Activated T-cell treated with anti-CD3 and anti-CD28 coated beads, Interleukin-2, amount 50 U/mL, for 4 hours (primary cell): ENCODE measurements around the gene PCDHGA12. TPM values are rescaled to one million over a fixed set of nuclear protein-coding genes. Genes with fewer than 3 reads are reported as not detected.
A peak's percentile ranks its signal among the peaks of the same experiment; 100 is the strongest.

ENCODE experiments used
- ATAC-seq, 2 donors: fragments of 200-7000 bp; cut with Tn5 transposase; one replicate each; pipeline ENCODE4 v1.10.0; 2021
- DNase-seq: peaks from one replicate; pipeline ENCODE4 v3.0.0-alpha.2; 2020
- H3K27me3 Mint-ChIP-seq: one replicate; pipeline ENCODE4 v1.8.0; 2021; ENCODE audit warnings: low read depth, mixed read lengths
- H3K36me3 Mint-ChIP-seq: one replicate; pipeline ENCODE4 v1.8.0; 2022; ENCODE audit warnings: mixed read lengths; ENCODE audit not compliant: insufficient read depth
- H3K4me1 Mint-ChIP-seq: one replicate; pipeline ENCODE4 v1.8.0; 2021; ENCODE audit warnings: low read depth, mixed read lengths
- H3K4me3 Mint-ChIP-seq: one replicate; pipeline ENCODE4 v1.8.0; 2021; ENCODE audit warnings: mild to moderate bottlenecking, moderate library complexity, mixed read lengths
- H3K9me3 Mint-ChIP-seq: one replicate; pipeline ENCODE4 v1.8.0; 2021; ENCODE audit warnings: mixed read lengths
- total RNA-seq, 3 donors: library from RNA; stranded (reverse); gene quantifications; one replicate each; pipeline ENCODE4 v1.2.1, GENCODE V29; 2021

PCDHGA12 gene
- total RNA-seq, 3 donors from 2014 or later: 0.11 to 0.24 (median 0.20) TPM

DNA sequence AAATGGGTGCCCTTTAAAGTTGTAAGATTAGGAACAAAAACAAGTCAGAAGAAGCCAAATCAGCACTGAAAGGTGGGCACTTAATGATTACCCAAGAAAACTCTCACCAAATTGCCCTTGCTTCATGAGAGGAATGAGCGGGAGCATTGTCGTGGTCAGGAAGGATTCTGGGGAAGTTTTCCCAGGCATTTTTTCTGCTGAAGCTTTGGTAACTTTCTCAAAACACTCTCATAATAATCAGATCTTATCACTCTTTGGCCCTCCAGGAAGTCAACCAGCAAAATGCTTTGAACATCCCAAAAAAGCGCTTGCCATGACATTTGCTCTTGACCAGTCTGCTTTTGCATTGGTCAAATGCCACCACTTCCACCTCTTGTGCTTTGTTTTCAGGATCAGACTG lies 35.0 kb downstream of the PCDHGA12 start:
- Mint-ChIP-seq H3K36me3 (no peaks in the 10 kb centered on the region), H3K4me3 (no peak overlapping the region), H3K9me3 (no peaks in the 10 kb centered on the region), H3K4me1 (no peaks in the 10 kb centered on the region), H3K27me3 (peaks cover 22% of the 10 kb centered on the region)
- DNase-seq: no peak
- ATAC-seq: no peak

DNA sequence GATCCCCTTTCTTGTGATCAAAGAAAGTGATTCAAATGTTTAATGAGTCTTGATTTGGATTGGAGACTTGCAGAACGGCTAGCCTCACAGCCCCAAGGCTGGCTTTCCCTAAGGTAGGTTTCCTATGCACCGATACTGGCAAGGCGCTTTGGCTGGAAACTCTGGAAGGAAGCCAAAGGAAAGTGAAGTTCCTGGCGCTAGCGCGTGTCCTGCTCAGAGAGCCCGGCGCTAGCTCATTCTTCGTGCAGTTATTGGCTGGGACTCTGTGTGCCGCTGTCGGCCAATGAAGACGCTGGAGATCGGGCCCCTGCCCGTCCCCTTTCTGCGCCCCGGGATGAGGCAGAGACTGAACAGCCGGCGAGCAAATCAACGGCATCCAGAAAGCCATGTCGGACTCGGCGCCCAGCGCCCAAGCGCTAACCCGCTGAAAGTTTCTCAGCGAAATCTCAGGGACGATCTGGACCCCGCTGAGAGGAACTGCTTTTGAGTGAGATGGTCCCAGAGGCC lies 45.4 kb downstream of the PCDHGA12 start, which contains the start of gene PCDHGC3:
TSS of gene PCDHGC3 (plus strand) at position 342 of the 507 bp plus-strand sequence. CDS start at position 493, 151 bp downstream.
- no peak for DNase-seq
- no peaks in the 10 kb centered on the region for H3K9me3 Mint-ChIP-seq
- H3K27me3 Mint-ChIP-seq: peaks cover 51% of the 10 kb centered on the region
- peak; percentile 88 to 91 for ATAC-seq
- H3K36me3 Mint-ChIP-seq: no peaks in the 10 kb centered on the region
- H3K4me1 Mint-ChIP-seq: peaks cover 21% of the 10 kb centered on the region
- peak within 1 kb of the TSS; percentile 87 for H3K4me3 Mint-ChIP-seq

DNA sequence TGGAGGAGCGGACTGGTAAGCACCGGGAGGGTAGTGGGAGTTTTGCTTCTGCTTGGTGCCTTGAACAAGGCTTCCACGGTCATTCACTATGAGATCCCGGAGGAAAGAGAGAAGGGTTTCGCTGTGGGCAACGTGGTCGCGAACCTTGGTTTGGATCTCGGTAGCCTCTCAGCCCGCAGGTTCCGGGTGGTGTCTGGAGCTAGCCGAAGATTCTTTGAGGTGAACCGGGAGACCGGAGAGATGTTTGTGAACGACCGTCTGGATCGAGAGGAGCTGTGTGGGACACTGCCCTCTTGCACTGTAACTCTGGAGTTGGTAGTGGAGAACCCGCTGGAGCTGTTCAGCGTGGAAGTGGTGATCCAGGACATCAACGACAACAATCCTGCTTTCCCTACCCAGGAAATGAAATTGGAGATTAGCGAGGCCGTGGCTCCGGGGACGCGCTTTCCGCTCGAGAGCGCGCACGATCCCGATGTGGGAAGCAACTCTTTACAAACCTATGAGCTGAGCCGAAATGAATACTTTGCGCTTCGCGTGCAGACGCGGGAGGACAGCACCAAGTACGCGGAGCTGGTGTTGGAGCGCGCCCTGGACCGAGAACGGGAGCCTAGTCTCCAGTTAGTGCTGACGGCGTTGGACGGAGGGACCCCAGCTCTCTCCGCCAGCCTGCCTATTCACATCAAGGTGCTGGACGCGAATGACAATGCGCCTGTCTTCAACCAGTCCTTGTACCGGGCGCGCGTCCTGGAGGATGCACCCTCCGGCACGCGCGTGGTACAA lies 46.0 kb downstream of the PCDHGA12 start:
- H3K9me3 Mint-ChIP-seq: no peaks in the 10 kb centered on the region
- ATAC-seq (peak; percentile 30 to 32), DNase-seq (no peak)
- H3K36me3 Mint-ChIP-seq: no peaks in the 10 kb centered on the region
- peaks cover 21% of the 10 kb centered on the region for H3K4me1 Mint-ChIP-seq
- peak overlapping the region; percentile 87 for H3K4me3 Mint-ChIP-seq
- peaks cover 53% of the 10 kb centered on the region for H3K27me3 Mint-ChIP-seq

DNA sequence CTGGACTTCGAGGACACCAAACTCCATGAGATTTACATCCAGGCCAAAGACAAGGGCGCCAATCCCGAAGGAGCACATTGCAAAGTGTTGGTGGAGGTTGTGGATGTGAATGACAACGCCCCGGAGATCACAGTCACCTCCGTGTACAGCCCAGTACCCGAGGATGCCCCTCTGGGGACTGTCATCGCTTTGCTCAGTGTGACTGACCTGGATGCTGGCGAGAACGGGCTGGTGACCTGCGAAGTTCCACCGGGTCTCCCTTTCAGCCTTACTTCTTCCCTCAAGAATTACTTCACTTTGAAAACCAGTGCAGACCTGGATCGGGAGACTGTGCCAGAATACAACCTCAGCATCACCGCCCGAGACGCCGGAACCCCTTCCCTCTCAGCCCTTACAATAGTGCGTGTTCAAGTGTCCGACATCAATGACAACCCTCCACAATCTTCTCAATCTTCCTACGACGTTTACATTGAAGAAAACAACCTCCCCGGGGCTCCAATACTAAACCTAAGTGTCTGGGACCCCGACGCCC lies 46.8 kb downstream of the PCDHGA12 start:
- H3K36me3 Mint-ChIP-seq: no peaks in the 10 kb centered on the region
- H3K27me3 Mint-ChIP-seq: peaks cover 54% of the 10 kb centered on the region
- H3K4me1 Mint-ChIP-seq: peaks cover 21% of the 10 kb centered on the region
- DNase-seq (no peak), ATAC-seq (no peak)
- H3K4me3 Mint-ChIP-seq: peak overlapping the region; percentile 87
- no peaks in the 10 kb centered on the region for H3K9me3 Mint-ChIP-seq

DNA sequence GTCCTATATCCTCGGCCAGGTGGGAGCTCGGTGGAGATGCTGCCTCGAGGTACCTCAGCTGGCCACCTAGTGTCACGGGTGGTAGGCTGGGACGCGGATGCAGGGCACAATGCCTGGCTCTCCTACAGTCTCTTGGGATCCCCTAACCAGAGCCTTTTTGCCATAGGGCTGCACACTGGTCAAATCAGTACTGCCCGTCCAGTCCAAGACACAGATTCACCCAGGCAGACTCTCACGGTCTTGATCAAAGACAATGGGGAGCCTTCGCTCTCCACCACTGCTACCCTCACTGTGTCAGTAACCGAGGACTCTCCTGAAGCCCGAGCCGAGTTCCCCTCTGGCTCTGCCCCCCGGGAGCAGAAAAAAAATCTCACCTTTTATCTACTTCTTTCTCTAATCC lies 47.5 kb downstream of the PCDHGA12 start:
- Mint-ChIP-seq H3K4me1 (peaks cover 21% of the 10 kb centered on the region), H3K4me3 (no peak overlapping the region), H3K27me3 (peaks cover 61% of the 10 kb centered on the region), H3K36me3 (no peaks in the 10 kb centered on the region), H3K9me3 (no peaks in the 10 kb centered on the region)
- no peak for DNase-seq
- ATAC-seq: no peak

DNA sequence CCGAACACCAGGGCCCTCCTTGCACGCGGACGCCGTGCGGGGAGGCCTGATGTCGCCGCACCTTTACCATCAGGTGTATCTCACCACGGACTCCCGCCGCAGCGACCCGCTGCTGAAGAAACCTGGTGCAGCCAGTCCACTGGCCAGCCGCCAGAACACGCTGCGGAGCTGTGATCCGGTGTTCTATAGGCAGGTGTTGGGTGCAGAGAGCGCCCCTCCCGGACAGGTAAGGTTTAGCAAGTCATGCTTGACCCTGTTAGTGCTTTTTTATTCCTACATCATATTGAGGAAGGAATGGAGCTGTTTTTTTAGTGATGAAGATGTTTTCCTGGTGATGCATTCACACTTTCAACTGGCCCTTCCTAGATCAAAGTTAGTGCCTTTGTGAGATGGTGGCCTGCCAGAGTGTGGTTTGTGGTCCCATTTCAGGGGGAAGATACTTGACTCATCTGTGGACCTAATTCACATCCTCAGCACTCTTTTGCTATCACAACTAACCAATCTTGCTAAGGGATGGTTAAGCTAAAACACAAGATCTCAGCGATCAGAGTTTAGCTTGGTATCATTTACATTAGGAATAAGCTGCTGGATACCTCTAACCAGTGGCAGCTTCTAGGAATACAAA lies 48.1 kb downstream of the PCDHGA12 start:
- ATAC-seq (no peak), DNase-seq (no peak)
- Mint-ChIP-seq H3K4me1 (peaks cover 21% of the 10 kb centered on the region), H3K9me3 (no peaks in the 10 kb centered on the region), H3K4me3 (no peak overlapping the region), H3K36me3 (no peaks in the 10 kb centered on the region), H3K27me3 (peaks cover 67% of the 10 kb centered on the region)

DNA sequence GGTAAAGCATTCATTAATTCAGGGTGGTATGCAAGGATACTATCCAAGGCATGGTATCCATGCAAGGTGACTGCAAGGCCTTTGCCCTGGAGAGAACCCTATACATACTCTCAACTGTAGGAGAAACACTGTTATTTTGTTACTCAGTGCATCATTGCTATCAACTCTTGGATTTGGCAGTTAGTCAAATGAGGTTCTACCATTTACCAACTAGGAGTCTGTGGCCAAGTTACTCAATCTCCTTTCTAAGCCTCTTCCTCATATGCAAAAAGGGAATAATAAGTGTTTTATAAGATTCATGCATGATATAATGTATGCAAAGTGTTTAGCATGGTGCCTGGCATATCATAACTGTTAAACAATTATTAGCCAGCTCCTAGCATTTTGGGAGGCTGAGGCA lies 49.5 kb downstream of the PCDHGA12 start:
- peaks cover 77% of the 10 kb centered on the region for H3K27me3 Mint-ChIP-seq
- no peaks in the 10 kb centered on the region for H3K36me3 Mint-ChIP-seq
- DNase-seq (no peak), ATAC-seq (no peak)
- no peak overlapping the region for H3K4me3 Mint-ChIP-seq
- H3K4me1 Mint-ChIP-seq: peaks cover 25% of the 10 kb centered on the region
- no peaks in the 10 kb centered on the region for H3K9me3 Mint-ChIP-seq

Other genes with a start within 250 kb of the PCDHGA12 start
- not detected for gene PCDHB16, start 248.1 kb upstream of the PCDHGA12 start, total RNA-seq
- gene PCDHB9, start 243.3 kb upstream of the PCDHGA12 start, total RNA-seq: not detected
- gene PCDHB10, start 238.2 kb upstream of the PCDHGA12 start, total RNA-seq: under 1 TPM in 1 of 3 donors, not detected in 2; 0.08 TPM
- gene PCDHB11, start 230.9 kb upstream of the PCDHGA12 start, total RNA-seq: not detected
- not detected for gene PCDHB12, start 221.8 kb upstream of the PCDHGA12 start, total RNA-seq
- under 1 TPM; 0.08 to 0.16 (median 0.10) TPM for gene PCDHB13, start 216.6 kb upstream of the PCDHGA12 start, total RNA-seq
- gene PCDHB14, start 207.2 kb upstream of the PCDHGA12 start, total RNA-seq: under 1 TPM in 2 of 3 donors, not detected in 1; 0.08 TPM
- under 1 TPM in 1 of 3 donors, not detected in 2; 0.08 TPM for gene PCDHB15, start 185.1 kb upstream of the PCDHGA12 start, total RNA-seq
- under 1 TPM in 1 of 3 donors, not detected in 2; 0.18 TPM for gene SLC25A2, start 126.5 kb upstream of the PCDHGA12 start, total RNA-seq
- gene TAF7, start 109.7 kb upstream of the PCDHGA12 start, total RNA-seq: 10 to 100 TPM; 64.8 to 73.8 (median 70.4) TPM
- gene PCDHGA1, start 100.0 kb upstream of the PCDHGA12 start, total RNA-seq: under 1 TPM; 0.05 to 0.11 (median 0.11) TPM
- gene PCDHGA2, start 91.7 kb upstream of the PCDHGA12 start, total RNA-seq: under 1 TPM in 1 of 3 donors, not detected in 2; 0.05 TPM
- not detected for gene PCDHGA3, start 86.7 kb upstream of the PCDHGA12 start, total RNA-seq
- gene PCDHGB1, start 80.4 kb upstream of the PCDHGA12 start, total RNA-seq: under 1 TPM in 1 of 3 donors, not detected in 2; 0.13 TPM
- gene PCDHGA4, start 75.5 kb upstream of the PCDHGA12 start, total RNA-seq: under 1 TPM; 0.08 to 0.30 (median 0.08) TPM
- gene PCDHGB2, start 70.5 kb upstream of the PCDHGA12 start, total RNA-seq: under 1 TPM; 0.13 to 0.43 (median 0.40) TPM
- gene PCDHGA5, start 66.3 kb upstream of the PCDHGA12 start, total RNA-seq: under 1 TPM; 0.05 to 0.13 (median 0.08) TPM
- under 1 TPM; 0.10 to 0.19 (median 0.13) TPM for gene PCDHGB3, start 60.3 kb upstream of the PCDHGA12 start, total RNA-seq
- gene PCDHGA6, start 56.6 kb upstream of the PCDHGA12 start, total RNA-seq: under 1 TPM; 0.13 to 0.27 (median 0.18) TPM
- under 1 TPM in 2 of 3 donors, not detected in 1; 0.08 to 0.11 TPM for gene PCDHGA7, start 47.8 kb upstream of the PCDHGA12 start, total RNA-seq
- under 1 TPM; 0.08 to 0.22 (median 0.20) TPM for gene PCDHGB4, start 42.8 kb upstream of the PCDHGA12 start, total RNA-seq
- gene PCDHGA8, start 37.9 kb upstream of the PCDHGA12 start, total RNA-seq: not detected
- gene PCDHGB5, start 32.6 kb upstream of the PCDHGA12 start, total RNA-seq: under 1 TPM; 0.26 to 0.91 (median 0.27) TPM
- under 1 TPM; 0.13 to 0.18 (median 0.16) TPM for gene PCDHGA9, start 27.7 kb upstream of the PCDHGA12 start, total RNA-seq
- under 1 TPM; 0.08 to 0.22 (median 0.18) TPM for gene PCDHGB6, start 22.5 kb upstream of the PCDHGA12 start, total RNA-seq
- under 1 TPM; 0.25 to 0.68 (median 0.40) TPM for gene PCDHGA10, start 17.5 kb upstream of the PCDHGA12 start, total RNA-seq
- under 1 TPM in 1 of 3 donors, not detected in 2; 0.15 TPM for gene PCDHGB7, start 12.8 kb upstream of the PCDHGA12 start, total RNA-seq
- gene PCDHGA11, start 9.5 kb upstream of the PCDHGA12 start, total RNA-seq: under 1 TPM; 0.05 to 0.13 (median 0.05) TPM
- under 1 TPM; 0.22 to 0.55 (median 0.48) TPM for gene PCDHGC3, start 45.5 kb downstream of the PCDHGA12 start, total RNA-seq
- gene PCDHGC4, start 54.5 kb downstream of the PCDHGA12 start, total RNA-seq: not detected
- not detected for gene PCDHGC5, start 58.6 kb downstream of the PCDHGA12 start, total RNA-seq
- gene DIAPH1, start 188.5 kb downstream of the PCDHGA12 start, total RNA-seq: 100 to 1,000 TPM; 243 to 289 (median 269) TPM
- 10 to 100 TPM; 66.1 to 73.8 (median 71.7) TPM for gene HDAC3, start 206.3 kb downstream of the PCDHGA12 start, total RNA-seq
- 10 to 100 TPM; 25.8 to 30.4 (median 29.5) TPM for gene RELL2, start 206.5 kb downstream of the PCDHGA12 start, total RNA-seq
- 10 to 100 TPM; 20.5 to 29.7 (median 22.1) TPM for gene FCHSD1, start 220.9 kb downstream of the PCDHGA12 start, total RNA-seq